Stimulated activated CD8-positive, alpha-beta memory T cell treated with anti-CD3 and anti-CD28 coated beads, Interleukin-15, amount 100 ng/mL, for 24 hours (primary cell): ENCODE measurements around the gene KAT6B.

ENCODE experiments used
- DNase-seq: peaks from one replicate; pipeline ENCODE4 v3.0.0-alpha.2; 2020; ENCODE audit warnings: low read depth

KAT6B gene

GRCh38 chr10:74922921-74923320 lies 96.5 kb downstream of the KAT6B start:
- DNase-seq: no peak

- DNase-seq: no peak
Measured at GRCh38 chr10:74923556-74923955, 97.2 kb downstream of the KAT6B start.

GRCh38 chr10:74924251-74924963 lies 98.0 kb downstream of the KAT6B start:
- no peak for DNase-seq

- no peak for DNase-seq
Measured at GRCh38 chr10:74925291-74925690, 98.9 kb downstream of the KAT6B start.

- DNase-seq: no peak
Measured at GRCh38 chr10:74925708-74926107, 99.3 kb downstream of the KAT6B start.

GRCh38 chr10:74926791-74927585 lies 100.6 kb downstream of the KAT6B start:
- DNase-seq: no peak

GRCh38 chr10:74927701-74928100 lies 101.3 kb downstream of the KAT6B start:
- no peak for DNase-seq

- no peak for DNase-seq
Measured at GRCh38 chr10:74928742-74929191, 102.4 kb downstream of the KAT6B start.

- no peak for DNase-seq
Measured at GRCh38 chr10:74929197-74929596, 102.8 kb downstream of the KAT6B start.

- DNase-seq: no peak
Measured at GRCh38 chr10:74930965-74931364, 104.6 kb downstream of the KAT6B start.

- DNase-seq: no peak
Measured at GRCh38 chr10:74932648-74933047, 106.2 kb downstream of the KAT6B start.

GRCh38 chr10:74934100-74934812 lies 107.9 kb downstream of the KAT6B start:
- no peak for DNase-seq

- no peak for DNase-seq
Measured at GRCh38 chr10:74936577-74937265, 110.3 kb downstream of the KAT6B start.

- no peak for DNase-seq
Measured at GRCh38 chr10:74937266-74937856, 111.0 kb downstream of the KAT6B start.

- no peak for DNase-seq
Measured at GRCh38 chr10:74944205-74944604, 117.8 kb downstream of the KAT6B start.

- no peak for DNase-seq
Measured at GRCh38 chr10:74947781-74948401, 121.5 kb downstream of the KAT6B start.

- DNase-seq: no peak
Measured at GRCh38 chr10:74949034-74949832, 122.8 kb downstream of the KAT6B start.

GRCh38 chr10:74949843-74950765 lies 123.7 kb downstream of the KAT6B start:
- no peak for DNase-seq

- no peak for DNase-seq
Measured at GRCh38 chr10:74953214-74953613, 126.8 kb downstream of the KAT6B start.
